Activated naive CD4-positive, alpha-beta T cell treated with anti-CD3 and anti-CD28 coated beads, Interleukin-2, amount 50 U/mL, for 72 hours (primary cell): ENCODE measurements around the gene PLPPR2. TPM values are rescaled to one million over a fixed set of nuclear protein-coding genes. Genes with fewer than 3 reads are reported as not detected.

ENCODE experiments used
- ATAC-seq, 2 donors: fragments of 150-1000 bp; cut with Tn5 transposase; 2 replicates each; pipeline ENCODE4 v1.10.0; 2021; ENCODE audit warnings: mild to moderate bottlenecking in 2 of 2, moderate library complexity in 2 of 2
- DNase-seq, 2 donors: peaks; one replicate each; pipeline ENCODE4 v3.0.0; 2021 to 2022; ENCODE audit warnings: low spot score in 2 of 2
- H3K27ac Mint-ChIP-seq, 2 donors: one replicate each; pipeline ENCODE4 v1.8.0; 2022; ENCODE audit warnings: mild to moderate bottlenecking in 2 of 2, mixed read lengths in 2 of 2
- H3K36me3 Mint-ChIP-seq, 2 donors: one replicate each; pipeline ENCODE4 v1.8.0; 2022; ENCODE audit warnings: mixed read lengths in 2 of 2
- H3K9me3 Mint-ChIP-seq, 2 donors: one replicate each; pipeline ENCODE4 v1.8.0; 2022; ENCODE audit warnings: mixed read lengths in 2 of 2
- total RNA-seq, 2 donors: library from RNA; stranded (reverse); gene quantifications; one replicate each; pipeline ENCODE4 v1.2.3, GENCODE V29; 2022

The PLPPR2 gene
- total RNA-seq, 2 donors from 2014 or later: 4.4 to 7.9 TPM

- ATAC-seq: no peak
- no peaks in the 10 kb centered on the region for H3K9me3 Mint-ChIP-seq
- DNase-seq: no peak
- no peaks in the 10 kb centered on the region for H3K36me3 Mint-ChIP-seq
- H3K27ac Mint-ChIP-seq: no peak overlapping the region
Measured at GRCh38 chr19:11361037-11361770, 6.0 kb downstream of the PLPPR2 start.

GRCh38 chr19:11361771-11362731 is 6.8 kb downstream of the PLPPR2 start:
- no peak overlapping the region for H3K27ac Mint-ChIP-seq
- no peak for ATAC-seq
- no peak for DNase-seq
- no peaks in the 10 kb centered on the region for H3K36me3 Mint-ChIP-seq
- no peaks in the 10 kb centered on the region for H3K9me3 Mint-ChIP-seq

GRCh38 chr19:11363881-11364280 is 8.6 kb downstream of the PLPPR2 start:
- DNase-seq: no peak
- no peaks in the 10 kb centered on the region for H3K36me3 Mint-ChIP-seq
- H3K27ac Mint-ChIP-seq: no peak overlapping the region
- H3K9me3 Mint-ChIP-seq: no peaks in the 10 kb centered on the region
- no peak for ATAC-seq

- Mint-ChIP-seq H3K9me3 (no peaks in the 10 kb centered on the region), H3K36me3 (peaks cover 0 to 4% of the 10 kb centered on the region in 2 donors), H3K27ac (no peak overlapping the region)
- DNase-seq: no peak
- no peak for ATAC-seq
Measured at GRCh38 chr19:11364296-11364904, 9.2 kb downstream of the PLPPR2 start.

- no peak for ATAC-seq
- H3K36me3 Mint-ChIP-seq: peaks cover 0 to 7% of the 10 kb centered on the region in 2 donors
- DNase-seq: no peak
- no peak overlapping the region for H3K27ac Mint-ChIP-seq
- H3K9me3 Mint-ChIP-seq: no peaks in the 10 kb centered on the region
Measured at GRCh38 chr19:11364935-11365334, 9.7 kb downstream of the PLPPR2 start.

GRCh38 chr19:11365557-11366117 is 10.4 kb downstream of the PLPPR2 start:
- DNase-seq (no peak), ATAC-seq (no peak)
- no peaks in the 10 kb centered on the region for H3K9me3 Mint-ChIP-seq
- H3K27ac Mint-ChIP-seq: no peak overlapping the region
- H3K36me3 Mint-ChIP-seq: peaks cover 0 to 7% of the 10 kb centered on the region in 2 donors

- H3K36me3 Mint-ChIP-seq: peaks cover 0 to 7% of the 10 kb centered on the region in 2 donors
- no peaks in the 10 kb centered on the region for H3K9me3 Mint-ChIP-seq
- DNase-seq (no peak), ATAC-seq (no peak)
- H3K27ac Mint-ChIP-seq: no peak overlapping the region
Measured at GRCh38 chr19:11367528-11367927, 12.3 kb downstream of the PLPPR2 start.

GRCh38 chr19:11370744-11371143 is 15.5 kb downstream of the PLPPR2 start:
- H3K27ac Mint-ChIP-seq: no peak overlapping the region
- ATAC-seq (no peak), DNase-seq (no peak)
- no peaks in the 10 kb centered on the region for H3K9me3 Mint-ChIP-seq
- peaks cover 3 to 10% of the 10 kb centered on the region in 2 donors for H3K36me3 Mint-ChIP-seq

- no peak for DNase-seq
- no peak for ATAC-seq
- Mint-ChIP-seq H3K9me3 (no peaks in the 10 kb centered on the region), H3K36me3 (peaks cover 17 to 23% of the 10 kb centered on the region in 2 donors), H3K27ac (no peak overlapping the region)
Measured at GRCh38 chr19:11373166-11373884, 18.1 kb downstream of the PLPPR2 start.

- Mint-ChIP-seq H3K9me3 (no peaks in the 10 kb centered on the region), H3K36me3 (peaks cover 17 to 23% of the 10 kb centered on the region in 2 donors), H3K27ac (no peak overlapping the region)
- no peak for ATAC-seq
- DNase-seq: no peak
Measured at GRCh38 chr19:11373885-11374432, 18.7 kb downstream of the PLPPR2 start.

- no peaks in the 10 kb centered on the region for H3K9me3 Mint-ChIP-seq
- no peak within 1 kb of the TSS for H3K27ac Mint-ChIP-seq
- DNase-seq (peak; percentile 95 to 98), ATAC-seq (peak; percentile 91)
- H3K36me3 Mint-ChIP-seq: peaks cover 11 to 23% of the 10 kb centered on the region in 2 donors
Measured at GRCh38 chr19:11374433-11375142, 19.4 kb downstream of the PLPPR2 start, which contains the start of gene SWSAP1. TSS of gene SWSAP1 (plus strand) at chr19:11374666. CDS start at chr19:11374681, 15 bp downstream.

- ATAC-seq (peak; percentile 22 to 51), DNase-seq (peak; percentile 69 to 72)
- H3K27ac Mint-ChIP-seq: no peak overlapping the region
- peaks cover 15 to 30% of the 10 kb centered on the region in 2 donors for H3K36me3 Mint-ChIP-seq
- no peaks in the 10 kb centered on the region for H3K9me3 Mint-ChIP-seq
Measured at GRCh38 chr19:11375143-11375948, 20.1 kb downstream of the PLPPR2 start.

GRCh38 chr19:11377237-11377636 is 22.0 kb downstream of the PLPPR2 start:
- peak overlapping the region; percentile 72 to 88 for H3K27ac Mint-ChIP-seq
- H3K9me3 Mint-ChIP-seq: no peaks in the 10 kb centered on the region
- DNase-seq (no peak), ATAC-seq (no peak)
- H3K36me3 Mint-ChIP-seq: peaks cover 17 to 30% of the 10 kb centered on the region in 2 donors

- Mint-ChIP-seq H3K36me3 (peaks cover 17 to 30% of the 10 kb centered on the region in 2 donors), H3K9me3 (no peaks in the 10 kb centered on the region), H3K27ac (peak overlapping the region; percentile 26 to 72)
- ATAC-seq (no peak), DNase-seq (no peak)
Measured at GRCh38 chr19:11377756-11378155, 22.5 kb downstream of the PLPPR2 start.
